SH-SY5Y (cell line): ENCODE results near the gene USH2A.

Experiments used
- GATA2 ChIP-seq: IDR thresholded peaks from 2 replicates; pipeline ENCODE4 v1.6.1; 2011; ENCODE audit warnings: mild to moderate bottlenecking, low read depth, low read length
- GATA3 ChIP-seq: IDR thresholded peaks from 2 replicates; pipeline ENCODE4 v1.6.1; 2011; ENCODE audit warnings: low read depth, mild to moderate bottlenecking, low read length, moderate library complexity

USH2A gene

DNA sequence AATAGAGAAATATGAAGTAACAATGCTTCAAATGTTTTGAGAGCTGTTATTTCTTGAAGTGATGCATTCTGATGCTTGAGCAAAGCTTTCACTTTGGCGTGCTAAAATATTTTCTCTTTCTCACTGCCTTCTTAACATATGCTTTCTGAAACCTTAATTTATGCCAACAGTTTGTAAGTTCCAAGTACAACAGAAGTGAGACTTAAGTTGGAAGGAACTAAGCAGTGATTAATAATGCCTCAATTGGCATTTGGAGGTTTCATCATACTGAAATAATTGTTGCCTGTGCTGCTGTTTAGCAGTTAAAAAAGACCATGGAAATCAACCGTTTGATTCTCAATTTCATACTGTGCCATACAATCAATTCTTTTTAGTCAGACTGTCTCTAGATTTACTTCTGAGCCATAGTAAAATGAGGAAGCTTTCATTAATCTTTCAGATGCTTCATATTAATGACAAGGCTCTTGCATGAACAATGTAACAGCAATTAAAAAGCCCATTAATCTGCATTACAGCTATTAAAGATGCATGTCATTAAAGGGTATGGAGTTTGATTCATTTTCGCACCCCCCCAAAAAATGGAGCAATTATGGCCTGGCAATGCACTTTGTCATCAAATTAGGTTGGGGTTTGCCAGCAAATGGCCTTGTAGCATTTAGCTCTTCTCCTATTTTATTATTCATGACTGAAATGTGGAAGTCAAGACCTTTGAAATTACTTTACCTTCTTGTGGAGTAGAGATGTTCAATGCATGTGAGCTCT lies 375.3 kb downstream of the USH2A start:
- TF ChIP-seq GATA3 = no peak
- no peak for TF ChIP-seq GATA2

DNA sequence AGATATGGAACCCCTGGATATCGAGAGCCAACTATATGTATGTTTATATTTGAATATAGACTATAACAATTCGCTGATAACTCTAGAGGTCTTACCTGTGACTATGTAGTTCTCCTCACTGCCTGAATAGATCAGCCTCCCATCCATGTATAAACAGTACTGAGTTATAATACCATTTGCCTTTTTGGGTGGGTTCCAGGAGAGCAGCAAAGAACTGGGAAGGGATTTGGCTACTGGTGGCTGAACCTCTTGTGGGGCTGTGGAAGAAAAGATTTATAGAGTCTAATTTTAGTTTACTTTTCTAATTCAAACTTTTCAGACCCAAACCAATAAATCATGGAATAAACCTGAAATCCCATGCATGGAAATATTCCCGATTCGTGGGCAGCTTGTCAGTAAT lies 376.9 kb downstream of the USH2A start:
- TF ChIP-seq GATA2 = no peak
- no peak for TF ChIP-seq GATA3

DNA sequence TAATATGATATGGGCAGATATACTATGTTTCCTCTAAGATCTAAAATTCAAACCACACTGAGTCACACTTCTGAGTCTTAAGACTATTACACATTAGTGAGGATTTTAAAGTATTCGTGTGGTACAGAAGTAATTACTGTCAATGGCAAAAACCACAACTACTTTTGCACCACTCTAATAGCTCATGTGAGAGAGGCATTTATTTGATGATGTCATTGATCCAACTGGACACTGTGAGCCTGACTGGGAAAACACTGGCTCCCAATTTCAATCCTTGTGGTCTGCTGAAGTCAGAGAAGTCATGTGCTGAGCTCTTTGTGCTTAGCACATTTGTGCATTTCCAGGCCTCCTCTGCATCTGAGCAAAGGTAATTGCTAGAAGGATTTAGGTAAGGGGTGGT lies 377.8 kb downstream of the USH2A start:
- no peak for TF ChIP-seq GATA3
- TF ChIP-seq GATA2 = no peak

DNA sequence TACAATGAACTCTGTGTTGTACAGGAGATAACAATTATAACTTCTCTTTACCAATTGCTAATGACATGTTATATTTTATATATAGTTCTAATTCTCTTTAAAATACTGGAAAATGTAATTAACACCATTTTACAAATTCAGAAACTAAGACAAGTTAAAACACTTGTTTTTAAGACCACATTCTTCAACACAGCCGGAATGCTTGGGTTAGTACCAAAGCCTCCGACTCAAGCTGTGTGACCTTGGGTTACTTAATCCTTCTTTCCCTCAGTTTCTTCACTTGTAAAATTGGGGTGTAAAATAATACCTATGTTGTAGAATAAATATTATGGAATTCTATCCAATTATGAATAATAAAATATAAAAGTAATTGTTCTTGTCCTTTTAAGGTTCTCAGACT lies 378.7 kb downstream of the USH2A start:
- TF ChIP-seq GATA2 = no peak
- no peak for TF ChIP-seq GATA3

DNA sequence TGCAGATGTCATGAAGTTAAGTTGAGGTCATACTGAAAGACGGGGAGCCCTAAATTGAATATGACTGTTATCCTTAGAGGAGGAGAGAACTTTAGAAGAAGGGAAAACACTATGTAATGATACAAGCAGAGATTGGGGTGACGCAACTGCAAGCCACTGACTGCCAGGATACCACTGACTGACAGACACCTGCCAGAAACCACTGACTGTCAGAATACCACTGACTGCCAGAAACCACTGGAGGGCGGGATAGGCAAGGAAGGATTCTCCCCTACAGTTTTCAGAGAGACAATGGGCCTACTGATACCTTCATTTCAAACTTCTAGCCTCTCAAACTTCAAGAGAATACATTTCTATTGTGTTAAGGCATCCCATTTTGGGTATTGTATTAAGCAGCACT lies 388.7 kb downstream of the USH2A start:
- TF ChIP-seq GATA3 = no peak
- TF ChIP-seq GATA2 = no peak

DNA sequence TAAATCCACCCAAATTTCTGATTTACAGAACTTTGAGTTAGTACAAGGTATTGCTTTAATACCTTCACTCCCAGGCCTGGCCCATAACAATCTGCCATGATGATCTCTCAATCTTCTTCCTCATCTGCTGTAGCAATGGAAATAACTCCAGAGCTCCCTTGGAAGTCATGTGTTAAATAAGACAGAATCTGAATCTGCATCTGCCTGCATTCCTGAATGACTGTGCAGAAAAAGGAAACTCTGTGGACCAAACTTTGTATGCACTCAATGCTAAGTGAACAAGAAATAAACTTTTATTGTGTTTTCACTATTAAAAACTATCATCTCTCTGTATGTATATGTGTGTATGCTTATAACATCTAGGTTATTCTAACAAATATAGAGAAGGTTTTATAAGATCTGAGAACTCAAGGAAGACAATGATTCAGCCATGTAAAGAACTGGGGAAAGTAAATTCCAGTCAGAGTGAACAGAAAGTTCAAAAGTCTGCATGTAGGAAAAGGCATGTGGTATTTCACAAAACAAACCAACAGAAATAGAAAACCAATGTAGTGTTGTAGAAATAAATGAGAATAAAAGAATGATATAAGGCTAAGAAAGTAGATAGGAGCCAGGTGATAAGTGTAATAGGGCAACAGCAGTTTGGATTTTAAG lies 390.2 kb downstream of the USH2A start:
- TF ChIP-seq GATA2 (no peak), GATA3 (no peak)

DNA sequence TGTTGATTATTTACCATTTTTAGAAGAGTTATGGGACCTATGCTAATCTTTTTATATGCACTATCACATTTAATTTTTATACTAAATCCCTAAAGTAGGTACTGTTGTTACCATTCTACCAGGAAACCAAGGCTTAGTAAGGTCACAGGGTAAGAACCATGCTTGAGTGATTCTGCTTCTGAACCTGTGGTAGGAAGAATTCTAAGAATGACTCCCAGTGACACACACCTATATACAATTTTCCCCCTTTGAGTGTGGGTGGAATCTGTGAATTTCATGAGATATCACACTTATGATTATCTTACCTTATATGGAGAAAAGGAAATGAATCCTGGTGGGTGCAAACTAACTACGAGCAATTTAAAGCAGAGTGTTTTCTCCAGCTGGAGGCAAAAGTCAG lies 391.0 kb downstream of the USH2A start:
- TF ChIP-seq GATA2 = no peak

DNA sequence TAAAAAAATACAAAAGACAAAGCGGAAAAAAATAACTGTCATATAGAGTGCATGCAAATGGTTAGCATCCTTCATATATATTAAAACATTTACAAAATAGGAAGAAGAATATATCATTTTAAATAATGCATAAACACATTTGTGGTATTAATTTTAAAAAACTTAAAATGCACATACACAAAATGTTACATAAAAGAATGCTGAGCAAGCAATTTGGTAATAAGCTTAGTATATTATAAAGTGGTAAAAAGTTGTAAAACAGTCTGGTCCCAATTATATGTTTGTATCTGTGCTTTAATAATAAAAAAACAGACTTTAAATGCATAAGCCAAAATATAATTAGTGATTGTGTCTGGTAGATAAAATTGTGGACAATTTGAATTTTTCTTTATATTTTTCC lies 394.6 kb downstream of the USH2A start:
- no peak for TF ChIP-seq GATA3

DNA sequence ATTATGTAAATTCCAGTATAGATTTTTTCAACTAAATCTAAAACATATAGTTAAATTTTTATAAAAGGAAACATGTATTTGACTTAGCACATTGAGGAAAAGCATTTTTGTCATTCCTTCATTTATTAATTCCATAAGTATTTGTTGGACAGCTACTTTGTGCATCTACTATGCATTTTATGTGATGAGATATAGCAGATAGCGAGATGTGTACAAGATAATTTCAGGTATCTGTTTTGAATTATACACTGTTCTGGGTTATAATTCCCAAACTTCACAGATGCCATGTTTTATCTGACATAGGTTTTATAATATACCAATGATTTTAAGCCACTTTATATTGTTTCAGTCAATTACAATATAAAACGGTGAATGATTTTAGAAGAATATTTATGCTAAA lies 398.7 kb downstream of the USH2A start:
- TF ChIP-seq GATA3 = peak; percentile 86
- TF ChIP-seq GATA2 = no peak

DNA sequence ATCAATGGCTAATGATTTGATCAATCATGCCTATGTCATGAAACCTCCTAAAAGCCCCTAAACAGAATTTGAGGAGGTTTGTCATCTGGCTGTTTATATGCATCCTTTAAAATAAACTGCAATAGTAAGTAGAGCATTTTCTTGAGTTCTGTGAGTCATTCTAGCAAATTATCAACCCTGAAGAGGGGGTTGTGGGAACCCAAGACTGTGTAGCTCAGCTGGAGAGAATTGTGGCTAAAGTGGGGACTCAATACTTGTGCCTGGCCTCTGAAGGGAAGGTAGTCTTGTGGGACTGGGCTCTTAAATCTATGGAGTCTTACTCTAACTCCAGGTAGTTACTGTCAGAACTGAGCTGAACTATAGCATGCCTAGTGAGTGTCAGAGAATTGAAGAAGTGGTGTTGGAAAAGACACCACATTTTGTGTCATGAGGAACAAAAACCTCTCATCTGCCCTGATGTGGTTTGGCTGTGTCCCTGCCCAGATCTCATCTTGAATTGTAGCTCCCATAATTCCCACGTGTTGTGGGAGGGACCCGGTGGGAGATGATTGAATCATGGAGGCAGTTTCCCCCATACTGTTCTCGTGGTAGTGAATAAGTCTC lies 402.4 kb downstream of the USH2A start:
- TF ChIP-seq GATA3 (no peak), GATA2 (no peak)

DNA sequence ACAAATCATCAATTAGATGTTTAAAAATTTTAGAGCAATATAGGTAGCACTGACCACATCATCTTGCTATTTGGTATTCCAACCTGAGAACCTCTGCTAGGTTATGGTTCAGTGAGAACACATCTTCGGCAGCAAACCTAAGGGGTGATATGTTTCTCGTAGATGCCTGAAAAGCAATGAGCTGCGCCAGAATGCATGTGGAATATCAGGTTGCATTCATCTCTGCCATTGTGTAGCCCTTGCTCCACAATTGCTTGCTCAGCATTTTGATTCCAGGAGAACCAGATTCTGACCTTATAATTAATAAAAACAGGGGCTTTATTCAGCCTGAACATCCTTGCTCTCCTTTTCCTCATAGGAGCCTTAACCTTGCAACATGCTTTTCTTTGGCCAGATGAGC lies 408.1 kb downstream of the USH2A start:
- TF ChIP-seq GATA3 (no peak), GATA2 (no peak)

DNA sequence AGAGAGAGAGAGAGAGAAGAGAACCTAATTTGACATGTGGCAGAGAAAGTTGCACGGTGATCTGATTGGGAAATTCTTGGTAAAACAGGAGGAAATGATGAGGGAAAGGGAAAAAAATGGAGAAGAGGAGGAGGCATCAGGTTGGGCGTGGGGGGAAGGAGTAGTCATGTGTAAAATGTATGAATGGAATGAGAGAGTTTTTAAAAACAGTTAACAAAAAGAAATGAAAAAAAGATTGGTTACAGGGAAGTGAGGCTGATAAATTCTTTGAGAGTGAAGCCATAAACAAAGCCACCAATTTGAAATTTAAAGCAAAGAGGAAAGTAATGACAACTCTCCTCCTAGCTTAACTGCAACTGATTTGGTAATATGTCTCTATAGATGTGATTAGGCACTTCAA lies 409.2 kb downstream of the USH2A start:
- no peak for TF ChIP-seq GATA3
- no peak for TF ChIP-seq GATA2

DNA sequence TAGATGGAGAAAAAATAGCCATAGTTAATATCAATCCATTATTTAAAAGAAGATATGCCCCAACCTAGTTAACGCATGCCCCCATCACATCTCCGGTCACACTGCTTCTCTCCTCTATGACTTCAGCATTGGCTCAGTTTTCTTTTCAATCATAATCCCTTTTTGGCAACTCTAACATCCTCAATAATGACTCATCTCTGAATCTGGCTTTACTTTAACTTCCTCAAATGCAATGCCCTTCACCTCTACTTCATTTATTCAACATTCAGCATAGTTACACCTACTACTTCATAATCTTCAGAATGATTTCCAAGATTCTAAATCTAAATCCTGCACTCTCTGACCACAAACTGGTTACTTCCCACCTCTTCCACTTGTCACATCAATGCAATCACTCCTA lies 417.3 kb downstream of the USH2A start:
- no peak for TF ChIP-seq GATA3
- TF ChIP-seq GATA2 = no peak

DNA sequence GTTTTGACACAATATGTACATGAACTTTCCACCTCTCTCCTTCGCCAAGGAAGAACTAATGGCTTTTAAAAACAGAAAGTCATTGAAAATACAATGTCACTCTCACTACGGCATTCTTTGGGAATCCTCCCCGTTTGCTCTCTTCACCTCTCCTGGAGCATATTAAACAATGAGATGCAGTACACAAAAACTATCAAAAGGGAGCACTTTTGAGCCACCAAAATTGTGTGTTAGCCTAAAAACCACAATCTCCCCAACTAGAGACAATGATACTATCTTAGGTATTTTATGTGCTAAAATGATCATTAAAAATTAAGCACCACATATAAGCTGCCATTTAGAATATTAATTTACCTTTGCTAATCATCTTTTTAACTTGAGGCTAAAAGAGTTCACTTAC lies 430.6 kb downstream of the USH2A start:
- peak; percentile 21; the same call in 1 of the 2 replicates for TF ChIP-seq GATA2
- TF ChIP-seq GATA3 = peak; percentile 59
